Stimulated activated naive B cell treated with anti-CD40 and anti-IgM and Interleukin-4, amounts not matched to agents 10 μg/mL and 1 μg/mL and 100 μg/mL, for 72 hours (primary cell): ENCODE data around the gene LIMS1.
"Not testable (repeated sequence)": the region's sequence is repeated elsewhere in the genome, so short reads cannot be mapped to it uniquely, and the experiment has no call there.

Source experiments
- ATAC-seq, 2 donors: fragments of 150-1000 bp; cut with Tn5 transposase; replicated peaks; 2 replicates each; pipeline ENCODE4 v1.10.0; 2021; ENCODE audit warnings: moderate library complexity in 1 of 2
- DNase-seq: peaks from one replicate; pipeline ENCODE4 v3.0.0; 2021
- H3K27ac Mint-ChIP-seq: one replicate; pipeline ENCODE4 v1.8.0; 2022; ENCODE audit warnings: mild to moderate bottlenecking, mixed read lengths
- H3K27me3 Mint-ChIP-seq, 2 donors: one replicate each; pipeline ENCODE4 v1.8.0; 2022; ENCODE audit warnings: mixed read lengths in 2 of 2
- H3K36me3 Mint-ChIP-seq, 2 donors: one replicate each; pipeline ENCODE4 v1.8.0; 2022; ENCODE audit warnings: mixed read lengths in 2 of 2, mild to moderate bottlenecking in 1 of 2
- H3K4me1 Mint-ChIP-seq, 2 donors: one replicate each; pipeline ENCODE4 v1.8.0; 2022; ENCODE audit warnings: mixed read lengths in 2 of 2, mild to moderate bottlenecking in 1 of 2
- H3K4me3 Mint-ChIP-seq, 2 donors: one replicate each; pipeline ENCODE4 v1.8.0; 2022; ENCODE audit warnings: mild to moderate bottlenecking in 2 of 2, mixed read lengths in 2 of 2, moderate library complexity in 1 of 2
- H3K9me3 Mint-ChIP-seq, 2 donors: one replicate each; pipeline ENCODE4 v1.8.0; 2022; ENCODE audit warnings: mixed read lengths in 2 of 2, mild to moderate bottlenecking in 1 of 2

The LIMS1 gene

DNA sequence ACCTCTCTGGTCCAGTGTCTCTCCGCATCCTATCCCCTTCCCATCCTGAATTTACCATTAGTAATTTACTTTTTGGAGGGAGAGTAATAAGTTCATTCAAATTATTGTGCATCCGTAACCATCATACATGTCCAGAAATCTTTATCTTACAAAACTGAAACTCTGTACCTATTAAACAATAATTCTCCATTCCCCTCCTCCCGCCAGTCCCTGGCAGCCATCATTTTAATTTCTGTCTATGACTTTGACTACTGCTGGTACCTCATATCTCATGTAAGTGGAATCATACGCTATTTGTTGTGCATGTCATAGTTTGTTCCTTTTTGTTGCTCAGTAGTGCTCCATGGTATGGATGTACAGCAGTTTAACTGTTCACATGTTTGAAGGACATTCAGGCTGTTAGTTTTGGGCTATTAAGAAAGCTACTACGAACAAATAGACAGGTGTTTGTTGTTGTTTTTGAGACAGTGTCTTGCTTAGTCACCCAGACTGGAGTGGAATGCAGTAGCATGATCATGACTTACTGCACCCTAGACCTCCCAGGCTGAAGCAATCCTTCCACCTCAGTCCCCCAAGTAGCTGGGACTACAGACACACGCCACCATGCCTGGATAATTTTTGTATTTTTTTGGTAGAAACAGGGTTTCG, 2.0 kb downstream of the LIMS1 start:
- H3K36me3 Mint-ChIP-seq: peaks cover 4 to 14% of the 10 kb centered on the region in 2 donors
- H3K4me1 Mint-ChIP-seq: peaks cover 20 to 31% of the 10 kb centered on the region in 2 donors
- no peak overlapping the region for H3K27ac Mint-ChIP-seq
- ATAC-seq: no peak
- DNase-seq: no peak
- H3K4me3 Mint-ChIP-seq: peak overlapping the region; percentile 15 to 22
- H3K9me3 Mint-ChIP-seq: no peaks in the 10 kb centered on the region
- H3K27me3 Mint-ChIP-seq: no peaks in the 10 kb centered on the region

DNA sequence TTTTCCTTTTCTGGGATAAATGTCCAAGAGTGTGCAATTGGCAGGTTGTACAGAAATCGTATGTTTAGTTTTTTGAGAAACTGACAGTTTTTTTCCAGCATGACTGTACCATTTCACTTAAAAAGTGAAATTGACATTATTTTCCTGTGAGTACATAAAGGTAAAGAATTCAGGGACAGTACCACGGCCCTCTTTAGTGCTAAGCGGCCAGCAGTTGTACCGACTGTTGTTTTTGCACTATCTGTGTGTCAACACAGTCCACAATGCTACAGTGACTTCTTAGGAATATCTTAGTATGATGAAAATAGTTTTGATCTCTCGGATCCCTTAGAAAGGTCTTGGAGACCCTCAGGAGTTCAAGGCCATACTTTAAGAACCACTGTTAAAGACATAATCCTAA, 2.6 kb downstream of the LIMS1 start:
- no peak for ATAC-seq
- Mint-ChIP-seq H3K27me3 (no peaks in the 10 kb centered on the region), H3K27ac (no peak overlapping the region), H3K9me3 (no peaks in the 10 kb centered on the region), H3K36me3 (peaks cover 4 to 14% of the 10 kb centered on the region in 2 donors), H3K4me3 (no peak overlapping the region), H3K4me1 (peaks cover 19 to 29% of the 10 kb centered on the region in 2 donors)
- DNase-seq: no peak

DNA sequence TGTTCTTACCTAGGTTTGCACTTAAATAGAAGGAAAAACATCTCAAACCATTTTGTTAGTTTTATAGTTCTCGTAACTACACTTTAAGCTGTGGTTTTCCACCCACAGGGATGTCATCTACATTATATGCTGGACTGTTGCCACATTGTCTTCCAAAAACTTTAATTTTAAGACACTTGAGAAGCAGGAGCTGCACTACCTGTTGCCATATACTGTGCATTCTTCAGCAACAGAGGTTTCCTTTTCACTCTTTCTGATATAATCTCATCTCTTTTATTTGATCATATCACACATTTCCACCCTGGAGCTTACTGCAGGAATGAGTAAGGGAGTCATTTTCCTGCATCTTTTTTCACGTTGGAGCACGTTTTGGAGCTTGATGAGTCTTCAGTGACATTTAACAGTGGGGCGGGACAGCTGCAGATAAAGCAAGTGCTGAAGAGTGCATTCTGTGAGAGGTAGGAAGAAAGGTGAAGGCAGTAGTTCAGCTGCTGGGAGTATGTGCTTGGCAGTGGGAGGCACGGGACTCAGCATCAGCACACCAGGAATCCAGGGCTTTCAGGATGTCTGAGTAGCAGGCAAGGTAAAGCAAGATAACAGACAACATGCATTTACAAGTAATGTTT, 3.8 kb downstream of the LIMS1 start:
- DNase-seq (no peak), ATAC-seq (no peak)
- Mint-ChIP-seq H3K36me3 (peaks cover 8 to 21% of the 10 kb centered on the region in 2 donors), H3K27me3 (no peaks in the 10 kb centered on the region), H3K9me3 (no peaks in the 10 kb centered on the region), H3K4me3 (no peak overlapping the region), H3K27ac (no peak overlapping the region), H3K4me1 (peaks cover 17 to 24% of the 10 kb centered on the region in 2 donors)

- no peak for ATAC-seq
- no peak overlapping the region for H3K27ac Mint-ChIP-seq
- no peak for DNase-seq
- H3K4me3 Mint-ChIP-seq: no peak overlapping the region
- H3K27me3 Mint-ChIP-seq: no peaks in the 10 kb centered on the region
- peaks cover 13 to 26% of the 10 kb centered on the region in 2 donors for H3K36me3 Mint-ChIP-seq
- H3K9me3 Mint-ChIP-seq: no peaks in the 10 kb centered on the region
- H3K4me1 Mint-ChIP-seq: peaks cover 8 to 11% of the 10 kb centered on the region in 2 donors
Measured at GRCh38 chr2:108541451-108541850, 7.2 kb downstream of the LIMS1 start.

- H3K4me1 Mint-ChIP-seq: peaks cover 9 to 11% of the 10 kb centered on the region in 2 donors
- H3K27me3 Mint-ChIP-seq: no peaks in the 10 kb centered on the region
- peaks cover 13 to 30% of the 10 kb centered on the region in 2 donors for H3K36me3 Mint-ChIP-seq
Measured at GRCh38 chr2:108542071-108542470, 7.8 kb downstream of the LIMS1 start.

GRCh38 chr2:108547606-108548005, 13.3 kb downstream of the LIMS1 start:
- peaks cover 10 to 21% of the 10 kb centered on the region in 2 donors for H3K4me1 Mint-ChIP-seq
- H3K36me3 Mint-ChIP-seq: peaks cover 7 to 18% of the 10 kb centered on the region in 2 donors
- DNase-seq (no peak), ATAC-seq (no peak)
- H3K27me3 Mint-ChIP-seq: no peaks in the 10 kb centered on the region
- H3K27ac Mint-ChIP-seq: peak overlapping the region; percentile 38
- no peak overlapping the region for H3K4me3 Mint-ChIP-seq
- no peaks in the 10 kb centered on the region for H3K9me3 Mint-ChIP-seq

More at GRCh38 chr2:108542071-108542470, 7.8 kb downstream of the LIMS1 start:
- Mint-ChIP-seq H3K9me3 (no peaks in the 10 kb centered on the region), H3K27ac (no peak overlapping the region), H3K4me3 (no peak overlapping the region)
- ATAC-seq (no peak), DNase-seq (no peak)

DNA sequence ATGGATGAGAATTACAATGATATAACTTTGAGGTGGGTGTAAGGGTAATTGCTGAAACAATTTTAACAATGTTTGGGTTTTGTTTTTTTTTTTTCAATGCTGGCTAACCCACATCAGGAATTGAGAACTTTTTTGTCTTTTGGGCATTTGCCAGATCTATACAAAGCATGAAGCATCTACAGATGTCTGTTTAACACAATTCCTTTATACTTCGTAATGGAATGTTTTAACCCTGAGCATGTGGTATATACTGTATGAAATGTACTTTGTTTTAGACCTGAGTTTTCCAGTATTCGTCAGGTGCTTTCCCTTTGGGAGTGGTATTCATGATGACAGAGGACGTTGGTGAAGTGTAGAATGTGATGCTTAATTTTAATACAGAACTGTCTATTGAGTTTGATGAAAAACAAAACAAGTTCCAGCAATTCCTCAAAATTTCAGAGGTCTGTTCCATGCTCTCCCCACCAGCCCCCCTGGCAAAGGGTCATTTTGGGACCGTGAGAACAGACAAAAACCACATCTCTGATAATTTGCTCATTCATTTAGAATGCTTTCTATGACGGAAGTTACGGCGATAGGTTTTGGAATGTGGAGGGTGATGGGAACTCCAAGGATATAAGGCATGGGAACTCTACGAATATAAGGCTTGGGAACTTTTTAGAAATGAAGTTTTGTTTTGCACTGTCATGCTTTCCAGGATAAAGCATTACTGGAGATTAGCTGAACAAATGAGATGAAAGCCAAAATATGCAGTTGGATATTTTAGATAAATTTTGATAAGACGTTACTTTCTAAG, 14.1 kb downstream of the LIMS1 start:
- DNase-seq (no peak), ATAC-seq (no peak)
- no peak overlapping the region for H3K4me3 Mint-ChIP-seq
- H3K9me3 Mint-ChIP-seq: no peaks in the 10 kb centered on the region
- H3K36me3 Mint-ChIP-seq: peaks cover 4 to 14% of the 10 kb centered on the region in 2 donors
- H3K27ac Mint-ChIP-seq: no peak overlapping the region
- H3K4me1 Mint-ChIP-seq: peaks cover 10 to 21% of the 10 kb centered on the region in 2 donors
- H3K27me3 Mint-ChIP-seq: no peaks in the 10 kb centered on the region

DNA sequence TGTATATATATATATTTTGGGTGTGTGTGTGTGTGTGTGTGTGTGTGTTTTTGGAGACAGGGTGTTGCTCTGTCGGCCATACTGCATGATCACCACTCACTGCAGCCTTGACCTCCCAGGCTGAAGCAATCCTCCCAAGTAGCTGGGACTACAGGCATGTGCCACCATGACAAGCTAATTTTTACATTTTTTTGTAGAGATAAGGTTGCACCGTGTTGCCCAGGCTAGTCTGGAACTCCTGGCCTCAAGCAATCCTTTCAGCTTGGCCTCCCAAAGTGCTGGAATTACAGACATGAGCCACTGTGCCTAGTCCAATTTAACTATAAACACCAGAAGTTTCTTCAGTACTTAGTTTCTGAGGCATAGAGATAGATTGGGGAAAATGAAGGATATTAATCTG, 18.3 kb downstream of the LIMS1 start:
- peaks cover 3 to 9% of the 10 kb centered on the region in 2 donors for H3K36me3 Mint-ChIP-seq
- DNase-seq (no peak), ATAC-seq (no peak)
- peaks cover 14 to 21% of the 10 kb centered on the region in 2 donors for H3K4me1 Mint-ChIP-seq
- H3K9me3 Mint-ChIP-seq: no peaks in the 10 kb centered on the region
- no peak overlapping the region for H3K4me3 Mint-ChIP-seq
- H3K27me3 Mint-ChIP-seq: no peaks in the 10 kb centered on the region
- no peak overlapping the region for H3K27ac Mint-ChIP-seq

DNA sequence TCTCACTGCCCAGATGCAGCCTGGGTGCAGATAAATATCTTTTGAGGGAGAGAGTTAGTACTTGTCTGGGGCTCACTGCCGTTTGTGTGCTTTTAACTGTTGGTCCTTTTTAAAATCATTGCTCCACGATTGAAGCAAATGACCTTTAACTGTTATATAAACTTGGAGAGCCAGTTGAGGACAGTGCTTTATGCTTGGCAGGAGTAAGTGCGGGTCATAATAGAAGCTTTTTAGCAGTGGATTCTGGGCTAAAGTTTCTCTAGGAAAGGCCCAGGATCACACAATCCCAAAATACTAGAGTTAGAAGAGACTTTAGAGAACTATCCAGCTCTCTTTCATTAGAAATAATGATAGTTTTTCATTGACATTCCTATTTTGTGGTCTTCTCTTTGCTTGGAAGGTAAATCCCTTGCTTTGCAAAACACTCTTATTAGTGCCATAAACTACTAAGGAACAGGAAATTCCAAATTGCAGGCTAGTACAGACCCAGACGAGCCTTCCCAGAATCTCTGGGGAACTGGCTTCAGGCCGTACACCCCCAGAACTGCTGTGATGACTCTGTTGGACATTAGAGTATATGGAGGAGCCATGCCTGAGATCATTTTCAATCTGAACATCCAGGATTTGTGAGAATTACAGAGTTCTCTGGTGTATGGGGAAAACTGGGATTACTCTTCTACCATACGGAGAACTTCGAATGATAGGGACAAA, 19.1 kb downstream of the LIMS1 start:
- H3K27ac Mint-ChIP-seq: no peak overlapping the region
- H3K27me3 Mint-ChIP-seq: no peaks in the 10 kb centered on the region
- no peaks in the 10 kb centered on the region for H3K9me3 Mint-ChIP-seq
- peaks cover 10 to 13% of the 10 kb centered on the region in 2 donors for H3K4me1 Mint-ChIP-seq
- no peak for ATAC-seq
- peaks cover 3 to 9% of the 10 kb centered on the region in 2 donors for H3K36me3 Mint-ChIP-seq
- H3K4me3 Mint-ChIP-seq: no peak overlapping the region
- no peak for DNase-seq

DNA sequence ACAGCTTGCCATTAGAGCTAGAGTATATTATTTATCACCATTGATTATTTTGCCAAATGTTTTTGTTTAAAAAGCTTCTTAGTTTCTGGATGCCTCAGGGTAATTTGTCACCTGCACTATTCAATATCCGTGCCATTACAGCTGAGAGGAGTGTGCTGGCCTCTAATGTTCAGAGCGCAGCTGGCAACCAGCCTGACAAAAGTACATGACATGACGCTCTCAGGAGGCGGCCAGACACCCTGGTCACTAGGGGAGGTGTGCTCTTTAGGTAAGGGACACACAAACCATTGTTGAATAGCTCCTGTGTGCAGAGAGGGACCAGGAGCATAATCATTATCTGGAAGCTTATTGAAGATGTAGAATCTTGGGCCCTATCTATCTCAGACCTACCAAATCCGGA, 20.3 kb downstream of the LIMS1 start:
- no peak overlapping the region for H3K4me3 Mint-ChIP-seq
- no peaks in the 10 kb centered on the region for H3K27me3 Mint-ChIP-seq
- peaks cover 9% of the 10 kb centered on the region in 2 donors for H3K4me1 Mint-ChIP-seq
- ATAC-seq: no peak
- H3K36me3 Mint-ChIP-seq: peaks cover 3 to 9% of the 10 kb centered on the region in 2 donors
- H3K9me3 Mint-ChIP-seq: no peaks in the 10 kb centered on the region
- DNase-seq: no peak
- H3K27ac Mint-ChIP-seq: no peak overlapping the region

DNA sequence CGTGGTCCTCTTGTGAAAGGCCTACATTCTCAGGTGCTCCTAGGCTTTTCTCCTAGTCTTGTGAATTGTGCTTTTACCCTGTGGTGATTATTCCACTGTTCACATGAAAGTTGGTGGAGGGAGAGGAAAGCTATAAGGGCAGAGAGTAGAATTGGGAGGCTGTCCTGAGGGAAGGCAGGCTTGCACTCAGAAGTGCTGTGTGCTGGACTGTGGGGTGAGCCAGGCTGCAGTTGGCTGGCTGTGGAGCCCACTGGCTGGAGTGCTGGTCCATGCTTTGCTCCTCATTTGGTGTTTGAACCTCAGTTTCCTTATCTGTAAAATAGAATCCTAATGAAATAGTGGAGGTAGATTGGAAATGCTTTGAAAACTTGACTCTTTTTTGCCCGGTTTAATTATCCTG, 21.3 kb downstream of the LIMS1 start:
- no peaks in the 10 kb centered on the region for H3K27me3 Mint-ChIP-seq
- H3K9me3 Mint-ChIP-seq: no peaks in the 10 kb centered on the region
- H3K27ac Mint-ChIP-seq: no peak overlapping the region
- peaks cover 3 to 16% of the 10 kb centered on the region in 2 donors for H3K36me3 Mint-ChIP-seq
- DNase-seq (no peak), ATAC-seq (no peak)
- no peak overlapping the region for H3K4me3 Mint-ChIP-seq
- peaks cover 9 to 16% of the 10 kb centered on the region in 2 donors for H3K4me1 Mint-ChIP-seq

DNA sequence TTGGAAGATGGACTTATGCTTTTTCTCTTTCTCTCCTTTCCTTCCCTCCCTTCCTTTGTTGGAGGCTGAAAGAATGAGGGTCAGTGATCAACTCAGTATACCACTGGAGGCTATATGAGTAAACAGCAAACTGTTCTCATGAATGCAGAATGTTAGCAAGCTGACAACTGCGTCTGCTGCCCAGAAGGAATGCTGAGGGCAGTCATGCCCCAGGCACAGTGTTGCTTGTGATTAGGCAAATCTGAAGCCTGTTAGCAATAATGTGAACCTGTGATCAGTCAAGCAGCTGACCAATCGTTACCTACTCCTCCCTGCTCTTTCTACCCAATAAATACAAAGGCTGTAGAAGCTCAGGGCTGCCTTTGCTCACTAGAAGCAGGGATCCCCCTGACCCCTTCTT, 22.3 kb downstream of the LIMS1 start:
- not testable (repeated sequence) for ATAC-seq, H3K4me3 Mint-ChIP-seq, H3K27me3 Mint-ChIP-seq, H3K27ac Mint-ChIP-seq, H3K9me3 Mint-ChIP-seq, DNase-seq
- peaks cover 3 to 16% of the 10 kb centered on the region in 2 donors for H3K36me3 Mint-ChIP-seq
- H3K4me1 Mint-ChIP-seq: peaks cover 9 to 16% of the 10 kb centered on the region in 2 donors

GRCh38 chr2:108560241-108560811, 26.1 kb downstream of the LIMS1 start:
- no peak overlapping the region for H3K4me3 Mint-ChIP-seq
- H3K36me3 Mint-ChIP-seq: peaks cover 3 to 21% of the 10 kb centered on the region in 2 donors
- H3K9me3 Mint-ChIP-seq: peaks cover 2 to 4% of the 10 kb centered on the region in 2 donors
- ATAC-seq (no peak), DNase-seq (no peak)
- H3K27ac Mint-ChIP-seq: no peak overlapping the region
- peaks cover 0 to 10% of the 10 kb centered on the region in 2 donors for H3K4me1 Mint-ChIP-seq
- no peaks in the 10 kb centered on the region for H3K27me3 Mint-ChIP-seq
